ENCODE data around the gene NDUFS6. TPM values are rescaled to one million over a fixed set of nuclear protein-coding genes. Genes with fewer than 3 reads are reported as not detected.

The NDUFS6 gene
- total RNA-seq, 1 donor from 2014 or later, result 26.8 TPM

DNA sequence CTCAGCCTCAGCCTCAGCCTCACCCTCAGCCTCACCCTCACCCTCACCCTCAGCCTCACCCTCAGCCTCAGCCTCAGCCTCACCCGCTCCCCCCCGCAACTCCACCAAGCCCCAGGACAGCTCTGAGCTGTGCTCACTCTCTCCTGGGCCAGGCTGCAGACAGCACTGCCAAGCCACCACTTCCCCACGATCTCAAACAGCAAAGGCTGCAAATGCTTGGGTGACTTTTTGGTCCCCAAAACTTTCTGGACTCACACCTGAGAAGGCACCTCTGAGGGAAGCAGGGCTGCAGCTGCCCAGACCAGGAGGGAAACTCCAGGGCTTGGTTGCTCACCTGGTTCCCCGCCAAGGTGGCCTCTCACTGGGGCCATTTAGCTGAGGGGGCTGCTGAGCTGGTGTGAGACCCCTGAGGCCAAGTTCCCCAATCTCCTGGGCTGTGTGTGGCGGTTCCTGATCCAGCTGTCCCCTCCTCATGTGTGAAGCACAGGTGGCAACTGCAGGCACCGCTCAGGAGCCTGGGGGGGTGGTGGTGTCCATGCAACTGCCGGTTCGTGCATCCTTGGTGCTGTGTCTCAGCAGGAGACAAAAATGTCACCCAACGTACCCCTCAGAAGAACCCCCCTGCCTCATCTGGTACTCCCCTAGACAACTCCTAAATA lies 19.4 kb upstream of the NDUFS6 start:
- DNase-seq (ENCODE audit: extremely low spot score in 2 of 2), result no peak
- TF ChIP-seq POLR2A (IDR thresholded peaks at IDR 0.05), result no peak
- TF ChIP-seq, protein P1, sequence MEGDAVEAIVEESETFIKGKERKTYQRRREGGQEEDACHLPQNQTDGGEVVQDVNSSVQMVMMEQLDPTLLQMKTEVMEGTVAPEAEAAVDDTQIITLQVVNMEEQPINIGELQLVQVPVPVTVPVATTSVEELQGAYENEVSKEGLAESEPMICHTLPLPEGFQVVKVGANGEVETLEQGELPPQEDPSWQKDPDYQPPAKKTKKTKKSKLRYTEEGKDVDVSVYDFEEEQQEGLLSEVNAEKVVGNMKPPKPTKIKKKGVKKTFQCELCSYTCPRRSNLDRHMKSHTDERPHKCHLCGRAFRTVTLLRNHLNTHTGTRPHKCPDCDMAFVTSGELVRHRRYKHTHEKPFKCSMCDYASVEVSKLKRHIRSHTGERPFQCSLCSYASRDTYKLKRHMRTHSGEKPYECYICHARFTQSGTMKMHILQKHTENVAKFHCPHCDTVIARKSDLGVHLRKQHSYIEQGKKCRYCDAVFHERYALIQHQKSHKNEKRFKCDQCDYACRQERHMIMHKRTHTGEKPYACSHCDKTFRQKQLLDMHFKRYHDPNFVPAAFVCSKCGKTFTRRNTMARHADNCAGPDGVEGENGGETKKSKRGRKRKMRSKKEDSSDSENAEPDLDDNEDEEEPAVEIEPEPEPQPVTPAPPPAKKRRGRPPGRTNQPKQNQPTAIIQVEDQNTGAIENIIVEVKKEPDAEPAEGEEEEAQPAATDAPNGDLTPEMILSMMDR (IDR thresholded peaks at IDR 0.05), result no peak
- TF ChIP-seq POLR2AphosphoS5 (IDR thresholded peaks at IDR 0.05; ENCODE audit: insufficient read depth in 1 of 2, low read depth in 1 of 2), result no peak
- Histone ChIP-seq H3K9me3 (no peaks in the 10 kb centered on the region), H3K27me3 (no peaks in the 10 kb centered on the region), H3K36me3 (no peaks in the 10 kb centered on the region), H3K27ac (no peak overlapping the region), H3K4me3 (no peak overlapping the region), H3K4me1 (no peaks in the 10 kb centered on the region)
- intact Hi-C loops (cut with DNase I), result no loop called here

DNA sequence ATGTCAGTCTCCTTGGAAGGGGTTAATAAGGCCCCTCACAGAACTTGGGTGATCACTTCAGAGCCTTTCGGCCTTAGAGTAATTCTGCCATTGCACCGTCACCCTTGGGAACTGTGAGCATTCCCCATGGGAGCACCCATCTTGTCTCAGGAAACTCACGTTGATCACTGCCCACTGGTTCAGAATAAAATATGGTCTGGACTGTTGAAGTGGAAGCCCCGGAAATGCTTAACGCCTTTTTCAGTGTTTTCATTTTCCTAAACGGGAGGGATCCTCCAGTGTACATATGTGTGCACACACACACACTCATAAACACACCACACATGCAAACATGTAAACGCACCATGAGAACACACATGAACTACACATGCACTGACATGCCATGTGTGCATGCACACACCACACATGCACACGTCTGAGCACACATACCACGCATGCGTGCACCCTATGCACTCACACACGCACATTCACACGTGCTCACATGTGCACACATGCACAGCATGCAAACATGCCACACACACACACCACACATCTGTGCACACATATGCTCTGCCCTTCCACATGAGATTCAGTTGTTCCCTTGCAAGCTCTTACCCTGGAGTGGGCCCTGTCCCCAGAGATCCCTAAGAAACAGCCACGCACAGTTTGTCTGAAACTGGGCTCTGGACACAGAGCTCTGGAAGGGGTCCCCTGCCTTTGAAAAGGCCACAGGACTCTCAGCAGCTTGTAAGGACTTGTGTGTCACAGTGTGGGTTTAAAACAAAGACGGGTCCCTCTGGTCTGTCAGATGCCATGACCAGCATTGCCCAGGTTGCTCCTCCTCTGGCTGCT lies 18.6 kb upstream of the NDUFS6 start:
- intact Hi-C loops (cut with DNase I), result no loop called here
- H3K27ac ChIP-seq, result no peak overlapping the region
- H3K4me1 ChIP-seq, result no peaks in the 10 kb centered on the region
- TF ChIP-seq POLR2AphosphoS5 (IDR thresholded peaks at IDR 0.05; ENCODE audit: insufficient read depth in 1 of 2, low read depth in 1 of 2) (no peak), POLR2A (IDR thresholded peaks at IDR 0.05) (no peak)
- TF ChIP-seq, protein P1 (IDR thresholded peaks at IDR 0.05), result no peak
- no peak overlapping the region for H3K4me3 ChIP-seq
- no peak for DNase-seq (ENCODE audit: extremely low spot score in 2 of 2)
- H3K36me3 ChIP-seq, result no peaks in the 10 kb centered on the region
- no peaks in the 10 kb centered on the region for H3K27me3 ChIP-seq
- no peaks in the 10 kb centered on the region for H3K9me3 ChIP-seq

DNA sequence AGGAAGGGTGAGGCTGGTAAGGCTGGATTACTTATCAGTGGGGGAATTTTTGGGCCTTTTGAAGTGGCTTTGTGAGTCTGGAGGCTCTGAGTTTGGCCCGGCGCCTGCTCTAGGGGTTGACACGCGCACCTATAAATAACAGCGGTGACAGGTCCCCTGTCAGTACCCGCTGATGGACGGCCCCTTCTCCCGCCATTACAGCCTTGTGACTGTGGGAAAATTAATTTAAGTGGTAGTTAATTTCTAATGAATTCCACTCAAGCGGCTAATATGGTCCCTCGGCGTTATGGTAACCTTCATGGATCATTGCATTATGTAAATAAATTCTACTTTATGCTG lies 18.0 kb upstream of the NDUFS6 start:
- H3K36me3 ChIP-seq, result no peaks in the 10 kb centered on the region
- no peaks in the 10 kb centered on the region for H3K27me3 ChIP-seq
- no peak overlapping the region for H3K4me3 ChIP-seq
- intact Hi-C loops (cut with DNase I), result no loop called here
- H3K27ac ChIP-seq, result no peak overlapping the region
- TF ChIP-seq POLR2AphosphoS5 (IDR thresholded peaks at IDR 0.05; ENCODE audit: insufficient read depth in 1 of 2, low read depth in 1 of 2), result no peak
- TF ChIP-seq POLR2A (IDR thresholded peaks at IDR 0.05), result no peak
- TF ChIP-seq, protein P1 (IDR thresholded peaks at IDR 0.05), result no peak
- no peak for DNase-seq (ENCODE audit: extremely low spot score in 2 of 2)
- no peaks in the 10 kb centered on the region for H3K9me3 ChIP-seq
- no peaks in the 10 kb centered on the region for H3K4me1 ChIP-seq

DNA sequence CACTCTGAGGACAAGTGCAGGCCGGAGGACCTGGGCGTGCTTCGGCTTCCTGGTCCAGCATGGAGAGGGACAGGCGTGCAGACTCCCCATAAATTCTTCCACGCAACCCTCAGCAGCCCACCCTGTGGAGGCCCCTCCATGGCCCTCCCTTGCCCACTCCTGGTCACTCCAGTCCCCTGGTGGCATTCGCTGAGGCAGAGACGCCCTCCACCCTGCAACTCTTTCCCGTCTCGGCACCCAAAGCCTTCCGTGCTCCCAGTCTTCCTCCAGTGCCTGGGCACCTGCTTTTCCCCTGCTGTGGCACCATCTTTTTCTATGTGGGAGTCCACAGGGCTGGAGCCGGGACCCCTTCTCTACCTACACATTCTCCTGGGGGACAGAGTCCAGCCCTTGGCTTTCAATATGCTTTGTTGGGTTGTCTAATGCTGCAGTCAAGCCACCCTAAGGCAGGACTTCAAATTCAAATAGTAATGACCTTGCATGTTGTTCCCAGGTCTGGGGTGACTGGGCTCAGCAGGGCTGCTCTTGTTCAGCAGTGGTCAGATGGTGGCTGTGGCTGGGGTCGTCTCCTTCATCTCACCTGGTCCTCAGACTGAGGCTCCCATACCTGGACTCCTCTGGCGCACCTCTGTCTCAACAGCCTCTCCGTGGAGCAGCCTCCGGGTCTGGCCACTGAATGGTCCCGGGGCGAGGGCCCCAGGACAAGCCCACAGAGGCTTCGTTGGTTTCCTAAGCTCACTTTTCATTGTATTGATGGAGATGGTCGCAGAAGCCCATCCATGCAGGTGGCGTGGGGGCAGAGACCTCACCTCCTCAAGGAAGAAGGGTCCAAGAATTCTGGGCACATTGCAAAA lies 16.8 kb upstream of the NDUFS6 start:
- intact Hi-C loops (cut with DNase I), result no loop called here

More for the DNA sequence above, 16.8 kb upstream of the NDUFS6 start:
- Histone ChIP-seq H3K27ac (no peak overlapping the region), H3K27me3 (no peaks in the 10 kb centered on the region), H3K4me1 (no peaks in the 10 kb centered on the region), H3K36me3 (no peaks in the 10 kb centered on the region), H3K4me3 (no peak overlapping the region), H3K9me3 (no peaks in the 10 kb centered on the region)
- DNase-seq (ENCODE audit: extremely low spot score in 2 of 2), result no peak
- TF ChIP-seq, protein P1 (IDR thresholded peaks at IDR 0.05), result no peak
- TF ChIP-seq POLR2A (IDR thresholded peaks at IDR 0.05) (no peak), POLR2AphosphoS5 (IDR thresholded peaks at IDR 0.05; ENCODE audit: insufficient read depth in 1 of 2, low read depth in 1 of 2) (no peak)

All from vagina (tissue), 2 donors.